Suprapubic skin (tissue), 4 donors: ENCODE measurements around the gene FBN1.

Experiments
- EP300 ChIP-seq: sonication (generic); formaldehyde crosslinking; IDR thresholded peaks from one replicate; pipeline ENCODE4 v1.6.1; 2017; ENCODE audit warnings: antibody characterized with exemption
- POLR2A ChIP-seq, 2 donors: fragments of 450-650 bp; IDR thresholded peaks; one replicate each; pipeline ENCODE4 v1.6.1; 2017; ENCODE audit warnings: antibody characterized with exemption in 2 of 2, mild to moderate bottlenecking in 2 of 2, moderate library complexity in 2 of 2
- POLR2AphosphoS5 ChIP-seq, 3 donors: sonication (generic); formaldehyde crosslinking; IDR thresholded peaks; one replicate each; pipeline ENCODE4 v1.6.1; 2017; ENCODE audit warnings: antibody characterized with exemption in 3 of 3
- TF ChIP-seq, protein P1 (sequence below), 2 donors: fragments of 200-600 bp in 1 of 2; fragments of 450-650 bp in 1 of 2; sonication (generic) in 1 of 2; IDR thresholded peaks; one replicate each; pipeline ENCODE4 v1.5.1; 2016 to 2019; ENCODE audit warnings: antibody characterized with exemption in 2 of 2, mild to moderate bottlenecking in 1 of 2, moderate library complexity in 1 of 2

DNA sequence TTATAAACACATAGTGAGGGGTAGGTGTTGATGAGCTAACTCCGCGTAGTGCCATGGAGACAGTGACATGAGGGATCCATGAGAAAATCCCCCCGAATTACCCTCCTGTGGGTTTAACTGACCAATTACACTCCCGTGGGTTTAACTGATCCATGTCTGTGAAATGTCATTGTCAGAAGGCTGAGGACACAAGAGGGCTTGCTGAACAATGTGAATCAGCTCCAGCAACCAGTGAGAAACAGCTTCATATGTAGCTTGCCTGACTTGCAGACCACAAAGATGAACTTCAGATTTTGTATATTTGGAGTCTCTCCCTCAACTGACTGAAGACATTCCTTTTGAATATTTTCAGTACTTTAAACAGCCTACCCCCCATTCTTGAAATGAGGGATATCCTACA, 144.9 kb downstream of the FBN1 start:
- TF ChIP-seq, protein P1, sequence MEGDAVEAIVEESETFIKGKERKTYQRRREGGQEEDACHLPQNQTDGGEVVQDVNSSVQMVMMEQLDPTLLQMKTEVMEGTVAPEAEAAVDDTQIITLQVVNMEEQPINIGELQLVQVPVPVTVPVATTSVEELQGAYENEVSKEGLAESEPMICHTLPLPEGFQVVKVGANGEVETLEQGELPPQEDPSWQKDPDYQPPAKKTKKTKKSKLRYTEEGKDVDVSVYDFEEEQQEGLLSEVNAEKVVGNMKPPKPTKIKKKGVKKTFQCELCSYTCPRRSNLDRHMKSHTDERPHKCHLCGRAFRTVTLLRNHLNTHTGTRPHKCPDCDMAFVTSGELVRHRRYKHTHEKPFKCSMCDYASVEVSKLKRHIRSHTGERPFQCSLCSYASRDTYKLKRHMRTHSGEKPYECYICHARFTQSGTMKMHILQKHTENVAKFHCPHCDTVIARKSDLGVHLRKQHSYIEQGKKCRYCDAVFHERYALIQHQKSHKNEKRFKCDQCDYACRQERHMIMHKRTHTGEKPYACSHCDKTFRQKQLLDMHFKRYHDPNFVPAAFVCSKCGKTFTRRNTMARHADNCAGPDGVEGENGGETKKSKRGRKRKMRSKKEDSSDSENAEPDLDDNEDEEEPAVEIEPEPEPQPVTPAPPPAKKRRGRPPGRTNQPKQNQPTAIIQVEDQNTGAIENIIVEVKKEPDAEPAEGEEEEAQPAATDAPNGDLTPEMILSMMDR (IDR thresholded peaks at IDR 0.05), result no peak
- no peak for TF ChIP-seq POLR2A (IDR thresholded peaks at IDR 0.05)
- TF ChIP-seq POLR2AphosphoS5 (IDR thresholded peaks at IDR 0.05), result no peak
- TF ChIP-seq EP300, result no peak
